HCT116 (cell line): Measurements from ENCODE around the gene ATXN1. TPM values are rescaled to one million over a fixed set of nuclear protein-coding genes. Genes with fewer than 3 reads are reported as not detected.

Source experiments
- ATAC-seq: fragments of 200-7000 bp; cut with Tn5 transposase; 2 replicates; pipeline ENCODE4 v1.9.1; 2020; ENCODE audit warnings: mild to moderate bottlenecking, moderate library complexity
- BruUV-seq: library from RNA; stranded (reverse); fragments of 400-500 nt; replicated peaks from 2 replicates; lab custom pipeline; 2021; lab: Mats Ljungman, UMichigan
- CTCF ChIA-PET: fragments of 300-600 bp; sonication (Branson Sonifier 250); formaldehyde crosslinking; loops from one replicate; lab custom pipeline; 2021; ENCODE audit warnings: antibody characterized with exemption; lab: Charles Lee
- POLR2A ChIA-PET: fragments of 300-600, 350-600 bp; sonication (Branson Sonifier 250); formaldehyde crosslinking; loops from one replicate; lab custom pipeline; 2021; ENCODE audit warnings: antibody characterized with exemption; lab: Charles Lee
- RAD21 ChIA-PET, 2 experiments: fragments of 300-600 bp; sonication (Branson Sonifier 250); formaldehyde crosslinking; loops; one replicate each; lab custom pipeline; 2023; ENCODE audit warnings: low total read pairs in 2 of 2; ENCODE audit not compliant: uncharacterized antibody in 2 of 2, unreplicated experiment in 2 of 2, low non-redundant PET in 1 of 2; lab: Charles Lee
- DNase-seq: peaks from one replicate; pipeline ENCODE4 v3.0.0-alpha.2; 2010; ENCODE audit warnings: low read depth, low spot score
- H2AFZ ChIP-seq: fragments of 200-600 bp; shearing (Covaris generic), sonication (generic); 2 replicates; pipeline ENCODE4 v1.6.1; 2017; ENCODE audit warnings: low read depth, mixed run types, mixed read lengths, antibody characterized with exemption, low read length; ENCODE audit not compliant: poor library complexity, severe bottlenecking
- H3K27ac ChIP-seq: 2 replicates; pipeline ENCODE4 v1.5.1; 2012; ENCODE audit warnings: low read depth, low read length
- H3K27me3 ChIP-seq: fragments of 200-600 bp; sonication (generic); 2 replicates; pipeline ENCODE4 v1.6.1; 2016; ENCODE audit warnings: mixed run types, low read length, mixed read lengths; ENCODE audit not compliant: insufficient read depth
- H3K36me3 ChIP-seq, 2 experiments: fragments of 200-500 bp in 1 of 2; fragments of 200-600 bp in 1 of 2; sonication (Bioruptor generic) in 1 of 2; sonication (generic) in 1 of 2; 2 replicates each; pipeline versions ENCODE4 v1.5.1 to v1.6.1; 2014 to 2016; ENCODE audit warnings: low read length in 2 of 2, inconsistent platforms in 1 of 2, mixed read lengths in 1 of 2, mixed run types in 1 of 2; ENCODE audit not compliant: insufficient read depth in 2 of 2, control insufficient read depth in 1 of 2
- H3K4me1 ChIP-seq, 2 experiments: fragments of 200-600 bp in 1 of 2; sonication (generic) in 1 of 2; 2 replicates each; pipeline versions ENCODE4 v1.5.1 to v1.6.1; 2012 to 2017; ENCODE audit warnings: low read length in 2 of 2, inconsistent platforms in 1 of 2, mild to moderate bottlenecking in 1 of 2, mixed read lengths in 1 of 2, mixed run types in 1 of 2, moderate library complexity in 1 of 2; ENCODE audit not compliant: insufficient read depth in 2 of 2, control insufficient read depth in 1 of 2
- H3K4me2 ChIP-seq: fragments of 200-600 bp; sonication (generic); 2 replicates; pipeline ENCODE4 v1.6.1; 2017; ENCODE audit warnings: mixed run types, low read length, mixed read lengths
- H3K4me3 ChIP-seq, 2 experiments: fragments of 200-600 bp in 1 of 2; sonication (generic) in 1 of 2; replicated peaks in 1 of 2; 2 replicates each; pipeline ENCODE4 v1.5.1; 2011 to 2016; ENCODE audit warnings: low read length in 2 of 2, control low read depth in 1 of 2, low read depth in 1 of 2, mild to moderate bottlenecking in 1 of 2, mixed read lengths in 1 of 2, mixed run types in 1 of 2
- H3K79me2 ChIP-seq: fragments of 200-600 bp; sonication (generic); 2 replicates; pipeline ENCODE4 v1.6.1; 2017; ENCODE audit warnings: mild to moderate bottlenecking, mixed run types, low read length, moderate library complexity, mixed read lengths; ENCODE audit not compliant: insufficient read depth
- H3K9ac ChIP-seq: fragments of 200-600 bp; sonication (generic); 2 replicates; pipeline ENCODE4 v1.6.1; 2016; ENCODE audit warnings: low read length, mixed read lengths
- H3K9me2 ChIP-seq: fragments of 200-600 bp; sonication (generic), shearing (Covaris generic); 2 replicates; pipeline ENCODE4 v1.6.1; 2017; ENCODE audit warnings: mixed run types, mild to moderate bottlenecking, moderate library complexity; ENCODE audit not compliant: insufficient read depth
- H3K9me3 ChIP-seq, 2 experiments: fragments of 200-500 bp in 1 of 2; fragments of 200-600 bp in 1 of 2; sonication (Bioruptor generic) in 1 of 2; sonication (generic) in 1 of 2; 2 replicates each; pipeline ENCODE4 v1.6.1; 2014 to 2017; ENCODE audit warnings: low read length in 2 of 2, mixed read lengths in 2 of 2, inconsistent platforms in 1 of 2, low read depth in 1 of 2, mild to moderate bottlenecking in 1 of 2, mixed run types in 1 of 2, moderate library complexity in 1 of 2; ENCODE audit not compliant: control insufficient read depth in 1 of 2, insufficient read depth in 1 of 2
- H4K20me1 ChIP-seq: fragments of 200-600 bp; sonication (generic), shearing (Covaris generic); 2 replicates; pipeline ENCODE4 v1.6.1; 2017; ENCODE audit warnings: mixed run types, mild to moderate bottlenecking, moderate library complexity; ENCODE audit not compliant: insufficient read depth
- EGR1 ChIP-seq: IDR thresholded peaks from 2 replicates; pipeline ENCODE4 v1.6.1; 2012; ENCODE audit warnings: low read depth
- ELF1 ChIP-seq: IDR thresholded peaks from 2 replicates; pipeline ENCODE4 v1.6.1; 2012; ENCODE audit warnings: low read depth, borderline replicate concordance
- EZH2 ChIP-seq: fragments of 200-600 bp; sonication (generic); IDR thresholded peaks from 2 replicates; pipeline ENCODE4 v1.6.1; 2017; ENCODE audit warnings: antibody characterized with exemption, mixed run types
- JUND ChIP-seq: IDR thresholded peaks from 2 replicates; pipeline ENCODE4 v1.6.1; 2012
- POLR2AphosphoS5 ChIP-seq: IDR thresholded peaks from 2 replicates; pipeline ENCODE4 v1.6.1; 2011; ENCODE audit warnings: mild to moderate bottlenecking, low read depth, low read length, moderate library complexity
- SP1 ChIP-seq: IDR thresholded peaks from 2 replicates; pipeline ENCODE4 v1.6.1; 2012; ENCODE audit warnings: low read depth
- YY1 ChIP-seq: IDR thresholded peaks from 2 replicates; pipeline ENCODE4 v1.6.1; 2011; ENCODE audit warnings: low read length, low read depth, moderate library complexity, mild to moderate bottlenecking; ENCODE audit not compliant: insufficient replicate concordance; ENCODE audit errors: extremely low read depth
- ZFX ChIP-seq: fragments of 450-650 bp; IDR thresholded peaks from 2 replicates; pipeline ENCODE4 v1.6.1; 2017
- intact Hi-C: fragments of 100-400 bp; cut with micrococcal nuclease; formaldehyde crosslinking; loops from 2 replicates; pipeline ENCODE4 v1.10.0; 2022
- total RNA-seq: library from RNA; stranded (reverse); gene quantifications from one replicate; pipeline ENCODE4 v1.2.1, GENCODE V29; 2021; ENCODE audit not compliant: unreplicated experiment
- TF ChIP-seq, protein P1 (sequence below), 3 experiments: fragments of 200-600 bp in 1 of 3; sonication (generic) in 1 of 3; IDR thresholded peaks in 2 of 3; conservative IDR thresholded peaks in 1 of 3; 2 replicates each; pipeline ENCODE4 v1.5.1; 2012 to 2017; ENCODE audit warnings: low read depth in 2 of 3, low read length in 2 of 3, antibody characterized with exemption in 1 of 3, borderline replicate concordance in 1 of 3, control low read depth in 1 of 3, mild to moderate bottlenecking in 1 of 3, mixed read lengths in 1 of 3, mixed run types in 1 of 3, moderate library complexity in 1 of 3; ENCODE audit not compliant: insufficient read depth in 1 of 3
- TF ChIP-seq, protein P2 (sequence below): IDR thresholded peaks from 2 replicates; pipeline ENCODE4 v1.6.1; 2012

The ATXN1 gene
- total RNA-seq, 1 experiment from 2014 or later = 21.0 TPM

DNA sequence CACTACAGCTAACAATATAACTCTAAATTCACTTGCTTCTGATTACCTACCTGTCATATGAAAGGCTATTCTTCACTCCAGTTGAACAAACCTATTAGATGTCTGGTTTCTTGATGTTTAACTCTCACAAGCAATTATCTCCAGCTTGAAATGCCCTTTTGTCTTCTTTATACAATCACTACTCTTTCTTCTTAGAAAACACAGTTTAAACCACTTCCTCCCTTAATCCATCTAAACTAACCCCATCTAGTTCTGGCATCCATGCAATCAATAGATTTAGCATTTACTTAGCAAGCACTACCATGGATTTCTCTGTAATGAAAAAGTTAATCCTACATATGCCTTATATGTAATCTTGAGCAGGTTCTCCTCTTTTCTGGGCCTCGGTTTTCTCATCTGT lies 127.3 kb downstream of the ATXN1 start:
- ChIA-PET CTCF (no interaction called here), POLR2A (no interaction called here), RAD21 (no interaction called here)
- no peaks in the 10 kb centered on the region for H3K79me2 ChIP-seq
- no TSS peak for BruUV-seq
- no peak overlapping the region for H2AFZ ChIP-seq
- H3K36me3 ChIP-seq = no peaks in the 10 kb centered on the region
- H3K4me2 ChIP-seq = no peak overlapping the region
- no peaks in the 10 kb centered on the region for H3K27me3 ChIP-seq
- H3K4me1 ChIP-seq = peaks cover 11 to 15% of the 10 kb centered on the region in 2 experiments; a peak in 3 of 4 replicates
- H3K9ac ChIP-seq = no peak overlapping the region
- H3K9me2 ChIP-seq = no peaks in the 10 kb centered on the region
- H3K9me3 ChIP-seq = no peaks in the 10 kb centered on the region
- TF ChIP-seq EGR1 = no peak
- no peak for TF ChIP-seq POLR2AphosphoS5
- TF ChIP-seq EZH2 = no peak
- no peak for TF ChIP-seq ELF1
- H3K4me3 ChIP-seq = no peak overlapping the region
- DNase-seq = no peak
- no peak for ATAC-seq
- no peaks in the 10 kb centered on the region for H4K20me1 ChIP-seq
- intact Hi-C loops = no loop called here
- H3K27ac ChIP-seq = no peak overlapping the region

DNA sequence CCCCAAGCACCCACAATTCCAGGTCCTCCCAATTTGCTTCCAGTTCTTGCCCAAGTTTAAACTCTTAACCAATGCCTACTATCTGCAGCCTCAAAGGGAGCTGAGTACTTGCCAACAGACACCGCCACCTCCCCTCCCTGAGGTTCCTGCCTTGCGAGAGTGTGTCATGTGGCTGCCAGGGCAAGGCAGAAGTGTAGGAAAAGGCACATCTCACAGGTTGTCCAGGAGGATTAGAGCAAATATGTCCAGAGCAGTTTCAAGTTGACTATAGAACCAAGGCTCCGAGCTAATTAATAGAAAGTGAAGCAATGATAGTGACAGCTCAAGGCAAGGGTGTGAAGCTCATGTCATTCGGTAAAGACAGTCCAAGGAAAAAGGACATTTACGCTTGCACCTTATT lies 127.8 kb downstream of the ATXN1 start:
- POLR2A ChIA-PET = interaction anchor here (0.6 kb wide), 1 partner anchor 130 kb away, joined by 3 read pairs; no protein-coding TSS in a partner anchor
- DNase-seq (no peak), ATAC-seq (no peak)
- H4K20me1 ChIP-seq = no peaks in the 10 kb centered on the region
- CTCF ChIA-PET = no interaction called here
- RAD21 ChIA-PET = no interaction called here
- no peaks in the 10 kb centered on the region for H3K9me2 ChIP-seq
- no peak overlapping the region for H3K4me2 ChIP-seq
- H3K4me3 ChIP-seq = no peak overlapping the region
- H3K9me3 ChIP-seq = no peaks in the 10 kb centered on the region
- no peaks in the 10 kb centered on the region for H3K79me2 ChIP-seq
- H3K9ac ChIP-seq = no peak overlapping the region
- peaks cover 11 to 15% of the 10 kb centered on the region in 2 experiments; a peak in 3 of 4 replicates for H3K4me1 ChIP-seq
- intact Hi-C loops = no loop called here
- no peak overlapping the region for H2AFZ ChIP-seq
- H3K36me3 ChIP-seq = no peaks in the 10 kb centered on the region
- no peak overlapping the region for H3K27ac ChIP-seq
- TF ChIP-seq YY1 (no peak), JUND (no peak), ZFX (no peak), ELF1 (no peak), SP1 (no peak), EZH2 (no peak), POLR2AphosphoS5 (no peak)
- TF ChIP-seq, protein P1, sequence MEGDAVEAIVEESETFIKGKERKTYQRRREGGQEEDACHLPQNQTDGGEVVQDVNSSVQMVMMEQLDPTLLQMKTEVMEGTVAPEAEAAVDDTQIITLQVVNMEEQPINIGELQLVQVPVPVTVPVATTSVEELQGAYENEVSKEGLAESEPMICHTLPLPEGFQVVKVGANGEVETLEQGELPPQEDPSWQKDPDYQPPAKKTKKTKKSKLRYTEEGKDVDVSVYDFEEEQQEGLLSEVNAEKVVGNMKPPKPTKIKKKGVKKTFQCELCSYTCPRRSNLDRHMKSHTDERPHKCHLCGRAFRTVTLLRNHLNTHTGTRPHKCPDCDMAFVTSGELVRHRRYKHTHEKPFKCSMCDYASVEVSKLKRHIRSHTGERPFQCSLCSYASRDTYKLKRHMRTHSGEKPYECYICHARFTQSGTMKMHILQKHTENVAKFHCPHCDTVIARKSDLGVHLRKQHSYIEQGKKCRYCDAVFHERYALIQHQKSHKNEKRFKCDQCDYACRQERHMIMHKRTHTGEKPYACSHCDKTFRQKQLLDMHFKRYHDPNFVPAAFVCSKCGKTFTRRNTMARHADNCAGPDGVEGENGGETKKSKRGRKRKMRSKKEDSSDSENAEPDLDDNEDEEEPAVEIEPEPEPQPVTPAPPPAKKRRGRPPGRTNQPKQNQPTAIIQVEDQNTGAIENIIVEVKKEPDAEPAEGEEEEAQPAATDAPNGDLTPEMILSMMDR (IDR thresholded peaks at IDR 0.05 in 2 of 3, conservative IDR thresholded peaks at IDR 0.05 in 1 of 3; ENCODE audit: borderline replicate concordance in 1 of 3, insufficient read depth in 1 of 3, low read depth in 2 of 3, low read length in 2 of 3) = no peak
- TF ChIP-seq, protein P2, sequence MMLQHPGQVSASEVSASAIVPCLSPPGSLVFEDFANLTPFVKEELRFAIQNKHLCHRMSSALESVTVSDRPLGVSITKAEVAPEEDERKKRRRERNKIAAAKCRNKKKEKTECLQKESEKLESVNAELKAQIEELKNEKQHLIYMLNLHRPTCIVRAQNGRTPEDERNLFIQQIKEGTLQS = no peak
- BruUV-seq = no TSS peak
- no peaks in the 10 kb centered on the region for H3K27me3 ChIP-seq
